SK-N-SH (cell line): ENCODE data around the gene ALDH1L1. TPM values are rescaled to one million over a fixed set of nuclear protein-coding genes. Genes with fewer than 3 reads are reported as not detected.

Source experiments
- CTCF ChIA-PET: fragments of 300-600, 350-600 bp; formaldehyde crosslinking; extraction: SDS; loops from one replicate; lab custom pipeline; 2021; lab: Yijun Ruan, JAX
- POLR2A ChIA-PET: fragments of 350-600 bp; sonication (Branson Sonifier 250); formaldehyde crosslinking; extraction: SDS; loops from one replicate; lab custom pipeline; 2020; ENCODE audit warnings: antibody characterized with exemption, inconsistent platforms; lab: Yijun Ruan, JAX
- DNase-seq: peaks from one replicate; pipeline ENCODE4 v3.0.0; 2012
- H2AFZ ChIP-seq: fragments of 200-600 bp; sonication (generic); 2 replicates; pipeline ENCODE4 v1.8.1; 2016; ENCODE audit warnings: antibody characterized with exemption, mild to moderate bottlenecking, low read depth
- H3F3A ChIP-seq: fragments of 200-600 bp; sonication (generic); replicated peaks from 2 replicates; pipeline ENCODE3; 2016; ENCODE audit warnings: antibody characterized with exemption, mild to moderate bottlenecking; ENCODE audit not compliant: insufficient read depth
- H3K27ac ChIP-seq, 2 experiments: fragments of 200-500 bp in 1 of 2; fragments of 200-600 bp in 1 of 2; sonication (Bioruptor generic) in 1 of 2; sonication (generic), shearing (Covaris generic) in 1 of 2; 2 replicates each; pipeline versions ENCODE4 v1.5.1 to v1.6.1; 2014 to 2016; ENCODE audit warnings: low read depth in 2 of 2, inconsistent platforms in 1 of 2, low read length in 1 of 2, mild to moderate bottlenecking in 1 of 2, mixed read lengths in 1 of 2
- H3K27me3 ChIP-seq: fragments of 200-600 bp; sonication (generic), shearing (Covaris generic); 2 replicates; pipeline ENCODE4 v1.6.1; 2016; ENCODE audit warnings: mixed run types; ENCODE audit not compliant: insufficient read depth
- H3K36me3 ChIP-seq, 2 experiments: fragments of 200-500 bp in 1 of 2; fragments of 200-600 bp in 1 of 2; sonication (Bioruptor generic) in 1 of 2; sonication (generic) in 1 of 2; replicated peaks in 1 of 2; 2 replicates each; pipeline versions ENCODE3 to v1.5.1; 2014 to 2016; ENCODE audit warnings: low read length in 1 of 2, mild to moderate bottlenecking in 1 of 2; ENCODE audit not compliant: insufficient read depth in 2 of 2, control insufficient read depth in 1 of 2
- H3K4me1 ChIP-seq, 2 experiments: fragments of 200-500 bp in 1 of 2; fragments of 200-600 bp in 1 of 2; sonication (Bioruptor generic) in 1 of 2; sonication (generic), shearing (Covaris generic) in 1 of 2; 2 replicates each; pipeline versions ENCODE4 v1.5.1 to v1.6.1; 2014 to 2016; ENCODE audit warnings: low read depth in 1 of 2, low read length in 1 of 2, mixed run types in 1 of 2; ENCODE audit not compliant: insufficient read depth in 2 of 2, control insufficient read depth in 1 of 2
- H3K4me2 ChIP-seq: fragments of 200-600 bp; sonication (generic), shearing (Covaris generic); 2 replicates; pipeline ENCODE4 v1.6.1; 2017; ENCODE audit warnings: mixed run types
- H3K4me3 ChIP-seq, 2 experiments: fragments of 200-500 bp in 1 of 2; fragments of 200-600 bp in 1 of 2; sonication (Bioruptor generic) in 1 of 2; sonication (generic), shearing (Covaris generic) in 1 of 2; 2 replicates each; pipeline versions ENCODE4 v1.5.1 to v1.8.1; 2014 to 2016; ENCODE audit warnings: low read depth in 2 of 2, inconsistent platforms in 1 of 2, low read length in 1 of 2, mild to moderate bottlenecking in 1 of 2, mixed read lengths in 1 of 2, moderate library complexity in 1 of 2
- H3K79me2 ChIP-seq: fragments of 200-600 bp; sonication (generic); 2 replicates; pipeline ENCODE4 v1.8.1; 2017; ENCODE audit warnings: mild to moderate bottlenecking; ENCODE audit not compliant: insufficient read depth
- H3K9ac ChIP-seq: fragments of 200-600 bp; sonication (generic); 2 replicates; pipeline ENCODE4 v1.6.1; 2017; ENCODE audit warnings: mixed run types
- H3K9me2 ChIP-seq: fragments of 200-600 bp; sonication (generic); 2 replicates; pipeline ENCODE4 v1.6.1; 2017; ENCODE audit warnings: mixed run types
- H3K9me3 ChIP-seq: fragments of 200-600 bp; sonication (generic); 2 replicates; pipeline ENCODE4 v1.6.1; 2017; ENCODE audit warnings: mixed run types, mild to moderate bottlenecking, moderate library complexity
- H4K20me1 ChIP-seq: fragments of 200-600 bp; sonication (generic); 2 replicates; pipeline ENCODE4 v1.6.1; 2017; ENCODE audit warnings: mild to moderate bottlenecking, mixed run types; ENCODE audit not compliant: insufficient read depth
- CTCF ChIP-seq: fragments of 200-600 bp; sonication (generic); IDR thresholded peaks from 2 replicates; pipeline ENCODE4 v1.6.1; 2017; ENCODE audit warnings: antibody characterized with exemption, mild to moderate bottlenecking, moderate library complexity
- ELF1 ChIP-seq: IDR thresholded peaks from 2 replicates; pipeline ENCODE4 v1.4.0; 2012
- FOXJ3 ChIP-seq: sonication (generic); formaldehyde crosslinking; IDR thresholded peaks from 2 replicates; pipeline ENCODE4 v1.5.1; 2020; ENCODE audit warnings: mild to moderate bottlenecking, missing genetic modification reagents
- FOXM1 ChIP-seq: IDR thresholded peaks from 2 replicates; pipeline ENCODE4 v1.4.0; 2012; ENCODE audit warnings: low read depth, mild to moderate bottlenecking
- GABPA ChIP-seq: IDR thresholded peaks from 2 replicates; pipeline ENCODE4 v1.4.0; 2012; ENCODE audit warnings: low read depth, mild to moderate bottlenecking
- GATA2 ChIP-seq: sonication (generic); formaldehyde crosslinking; IDR thresholded peaks from 2 replicates; pipeline ENCODE4 v1.5.0; 2020; ENCODE audit warnings: mild to moderate bottlenecking, missing genetic modification reagents
- JUND ChIP-seq: IDR thresholded peaks from 2 replicates; pipeline ENCODE4 v1.4.0; 2012
- MEF2A ChIP-seq: IDR thresholded peaks from 2 replicates; pipeline ENCODE4 v1.4.0; 2012; ENCODE audit warnings: low read depth, borderline replicate concordance
- MXI1 ChIP-seq: IDR thresholded peaks from 2 replicates; pipeline ENCODE4 v1.6.1; 2012; ENCODE audit warnings: mild to moderate bottlenecking, low read depth, low read length, improper control_type of control experiment
- NFIC ChIP-seq: IDR thresholded peaks from 2 replicates; pipeline ENCODE4 v1.4.0; 2012; ENCODE audit warnings: borderline replicate concordance
- PBX3 ChIP-seq: IDR thresholded peaks from 2 replicates; pipeline ENCODE4; 2012
- POLR2AphosphoS5 ChIP-seq: IDR thresholded peaks from 2 replicates; pipeline ENCODE4 v1.6.1; 2012; ENCODE audit warnings: low read depth, low read length
- RAD21 ChIP-seq: IDR thresholded peaks from 2 replicates; pipeline ENCODE4 v1.6.1; 2012; ENCODE audit warnings: mild to moderate bottlenecking, low read length
- RFX5 ChIP-seq: IDR thresholded peaks from 2 replicates; pipeline ENCODE4 v1.6.1; 2012; ENCODE audit warnings: mild to moderate bottlenecking, improper control_type of control experiment, low read length
- RXRA ChIP-seq: IDR thresholded peaks from 2 replicates; pipeline ENCODE4 v1.4.0; 2012; ENCODE audit warnings: low read depth, mild to moderate bottlenecking, borderline replicate concordance
- SMC3 ChIP-seq: IDR thresholded peaks from 2 replicates; pipeline ENCODE4 v1.6.1; 2012; ENCODE audit warnings: low read depth, low read length, improper control_type of control experiment
- TAF1 ChIP-seq: IDR thresholded peaks from 2 replicates; pipeline ENCODE4 v1.6.1; 2012; ENCODE audit warnings: low read depth, mild to moderate bottlenecking, low read length, moderate library complexity, borderline replicate concordance
- TEAD4 ChIP-seq: IDR thresholded peaks from 2 replicates; pipeline ENCODE4 v1.4.0; 2012; ENCODE audit warnings: mild to moderate bottlenecking, borderline replicate concordance; ENCODE audit not compliant: insufficient read depth
- USF1 ChIP-seq: IDR thresholded peaks from 2 replicates; pipeline ENCODE4 v1.4.0; 2012; ENCODE audit warnings: low read depth, borderline replicate concordance
- USF2 ChIP-seq: fragments of 150-350 bp; IDR thresholded peaks from 2 replicates; pipeline ENCODE4 v1.6.1; 2017; ENCODE audit warnings: antibody characterized with exemption, low read length, low read depth, borderline replicate concordance
- WGBS: methylation state at CpG from one replicate; pipeline ENCODE4 v1.1.6; 2017; ENCODE audit warnings: low lambda C conversion rate; 5-methylcytosine and 5-hydroxymethylcytosine counted together
- polyA plus RNA-seq, 3 experiments: library from polyadenylated mRNA; depleted of rRNA; stranded (reverse); fragments of >200 nt; gene quantifications; 2 replicates each; pipeline ENCODE4 v1.2.3, GENCODE V29; 2012
- TF ChIP-seq, protein P1 (sequence below): fragments of 150-350 bp; IDR thresholded peaks from 2 replicates; pipeline ENCODE4 v1.6.1; 2016; ENCODE audit warnings: mild to moderate bottlenecking, low read depth, low read length
- TF ChIP-seq, protein P2 (sequence below): IDR thresholded peaks from 2 replicates; pipeline ENCODE4 v1.4.0; 2012; ENCODE audit warnings: low read depth, borderline replicate concordance

Gene ALDH1L1
- polyA plus RNA-seq, 1 of the 3 experiments (the other 2 are of a cell fraction) = not detected

DNA sequence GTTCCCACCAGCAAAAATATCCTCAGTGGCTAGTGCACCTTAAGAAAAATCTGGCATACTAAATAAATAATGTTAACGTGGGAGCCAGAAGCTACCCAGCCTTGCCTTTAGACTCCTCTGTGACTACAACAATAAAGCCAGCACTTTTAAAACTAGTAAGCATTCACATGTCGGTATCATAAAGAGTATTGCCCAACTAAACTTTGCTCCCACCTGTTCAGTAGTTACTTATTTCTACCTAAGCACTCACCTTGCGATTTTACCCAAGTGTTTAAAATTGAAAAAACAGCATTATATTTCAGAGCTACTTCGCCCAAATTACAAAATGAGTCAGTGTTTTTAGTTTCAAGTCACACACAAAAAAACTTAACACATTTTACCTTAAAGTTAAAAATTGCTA lies 12.8 kb downstream of the ALDH1L1 start:
- Histone ChIP-seq H3K9ac (no peak overlapping the region), H3K27me3 (no peaks in the 10 kb centered on the region), H3K4me3 (no peak overlapping the region), H3K36me3 (no peaks in the 10 kb centered on the region), H3K4me2 (no peak overlapping the region), H2AFZ (no peak overlapping the region), H3K79me2 (no peaks in the 10 kb centered on the region), H3K9me3 (no peaks in the 10 kb centered on the region), H3F3A (no peaks in the 10 kb centered on the region), H3K9me2 (no peaks in the 10 kb centered on the region), H3K4me1 (peaks cover 0 to 2% of the 10 kb centered on the region in 2 experiments; a peak in 1 of 4 replicates), H3K27ac (no peak overlapping the region), H4K20me1 (no peaks in the 10 kb centered on the region)
- no peak for DNase-seq
- TF ChIP-seq, protein P1, sequence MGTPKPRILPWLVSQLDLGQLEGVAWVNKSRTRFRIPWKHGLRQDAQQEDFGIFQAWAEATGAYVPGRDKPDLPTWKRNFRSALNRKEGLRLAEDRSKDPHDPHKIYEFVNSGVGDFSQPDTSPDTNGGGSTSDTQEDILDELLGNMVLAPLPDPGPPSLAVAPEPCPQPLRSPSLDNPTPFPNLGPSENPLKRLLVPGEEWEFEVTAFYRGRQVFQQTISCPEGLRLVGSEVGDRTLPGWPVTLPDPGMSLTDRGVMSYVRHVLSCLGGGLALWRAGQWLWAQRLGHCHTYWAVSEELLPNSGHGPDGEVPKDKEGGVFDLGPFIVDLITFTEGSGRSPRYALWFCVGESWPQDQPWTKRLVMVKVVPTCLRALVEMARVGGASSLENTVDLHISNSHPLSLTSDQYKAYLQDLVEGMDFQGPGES = no peak
- no peak for TF ChIP-seq FOXM1
- TF ChIP-seq POLR2AphosphoS5 = no peak
- TF ChIP-seq GABPA = no peak
- TF ChIP-seq RFX5 = no peak
- TF ChIP-seq NFIC = no peak
- no peak for TF ChIP-seq FOXJ3 (CRISPR knock-in tag)
- no peak for TF ChIP-seq MEF2A
- no peak for TF ChIP-seq RXRA
- TF ChIP-seq JUND = no peak
- no peak for TF ChIP-seq GATA2
- TF ChIP-seq MXI1 = no peak
- CTCF ChIA-PET = interaction anchor here (0.8 to 2.9 kb wide), 2 partner anchors 15 to 33 kb away, joined by 4 to 16 read pairs; no protein-coding TSS in a partner anchor
- 53% methylated on average over 4 of the region's 4 CpGs for WGBS
- POLR2A ChIA-PET = no interaction called here

GRCh38 chr3:126166009-126166408 lies 14.4 kb downstream of the ALDH1L1 start:
- ChIA-PET CTCF (interaction anchor here (0.7 to 2.9 kb wide), 4 partner anchors 13 to 32 kb away, joined by 3 to 16 read pairs (median 7); no protein-coding TSS in a partner anchor), POLR2A (no interaction called here)
- peaks cover 0 to 7% of the 10 kb centered on the region in 2 experiments; a peak in 1 of 4 replicates for H3K4me1 ChIP-seq
- no peaks in the 10 kb centered on the region for H3K79me2 ChIP-seq
- no peak overlapping the region for H3K4me3 ChIP-seq
- H3K4me2 ChIP-seq = no peak overlapping the region
- no peaks in the 10 kb centered on the region for H4K20me1 ChIP-seq
- no peak overlapping the region for H2AFZ ChIP-seq
- WGBS = 41% methylated on average over 6 of the region's 6 CpGs
- H3K9me2 ChIP-seq = no peaks in the 10 kb centered on the region
- H3K36me3 ChIP-seq = no peaks in the 10 kb centered on the region
- H3F3A ChIP-seq = no peaks in the 10 kb centered on the region
- no peak overlapping the region for H3K9ac ChIP-seq
- H3K9me3 ChIP-seq = no peaks in the 10 kb centered on the region
- H3K27me3 ChIP-seq = no peaks in the 10 kb centered on the region
- DNase-seq = no peak
- H3K27ac ChIP-seq = no peak overlapping the region
- TF ChIP-seq CTCF (no peak), SMC3 (no peak), TEAD4 (no peak), FOXJ3 (CRISPR knock-in tag) (no peak), ELF1 (no peak), USF2 (no peak), RAD21 (no peak), USF1 (no peak), RXRA (no peak), PBX3 (no peak), RFX5 (no peak), TAF1 (no peak)
- TF ChIP-seq, protein P2, sequence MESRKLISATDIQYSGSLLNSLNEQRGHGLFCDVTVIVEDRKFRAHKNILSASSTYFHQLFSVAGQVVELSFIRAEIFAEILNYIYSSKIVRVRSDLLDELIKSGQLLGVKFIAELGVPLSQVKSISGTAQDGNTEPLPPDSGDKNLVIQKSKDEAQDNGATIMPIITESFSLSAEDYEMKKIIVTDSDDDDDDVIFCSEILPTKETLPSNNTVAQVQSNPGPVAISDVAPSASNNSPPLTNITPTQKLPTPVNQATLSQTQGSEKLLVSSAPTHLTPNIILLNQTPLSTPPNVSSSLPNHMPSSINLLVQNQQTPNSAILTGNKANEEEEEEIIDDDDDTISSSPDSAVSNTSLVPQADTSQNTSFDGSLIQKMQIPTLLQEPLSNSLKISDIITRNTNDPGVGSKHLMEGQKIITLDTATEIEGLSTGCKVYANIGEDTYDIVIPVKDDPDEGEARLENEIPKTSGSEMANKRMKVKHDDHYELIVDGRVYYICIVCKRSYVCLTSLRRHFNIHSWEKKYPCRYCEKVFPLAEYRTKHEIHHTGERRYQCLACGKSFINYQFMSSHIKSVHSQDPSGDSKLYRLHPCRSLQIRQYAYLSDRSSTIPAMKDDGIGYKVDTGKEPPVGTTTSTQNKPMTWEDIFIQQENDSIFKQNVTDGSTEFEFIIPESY = no peak
